Esophagus (tissue), 2 donors: Measurements from ENCODE around the gene PSKH1. TPM values are rescaled to one million over a fixed set of nuclear protein-coding genes. Genes with fewer than 3 reads are reported as not detected.

Experiments
- H3K27ac ChIP-seq, 2 donors: one replicate each; pipeline ENCODE4 v1.5.1; 2013; ENCODE audit warnings: low read depth in 2 of 2, mild to moderate bottlenecking in 2 of 2, inconsistent platforms in 1 of 2, low read length in 1 of 2, moderate library complexity in 1 of 2
- H3K27me3 ChIP-seq, 2 donors: one replicate each; pipeline ENCODE4 v1.6.1; 2013; ENCODE audit warnings: low read length in 2 of 2, control low read depth in 1 of 2, mild to moderate bottlenecking in 1 of 2; ENCODE audit not compliant: insufficient read depth in 2 of 2, control insufficient read depth in 1 of 2
- H3K36me3 ChIP-seq, 2 donors: one replicate each; pipeline ENCODE4 v1.6.1; 2013; ENCODE audit warnings: low read length in 1 of 2; ENCODE audit not compliant: control insufficient read depth in 2 of 2, insufficient read depth in 2 of 2
- H3K4me1 ChIP-seq, 2 donors: one replicate each; pipeline ENCODE4 v1.6.1; 2013; ENCODE audit warnings: low read length in 1 of 2; ENCODE audit not compliant: control insufficient read depth in 2 of 2, insufficient read depth in 2 of 2
- H3K4me3 ChIP-seq, 2 donors: one replicate each; pipeline ENCODE4 v1.5.1; 2013; ENCODE audit warnings: low read length in 2 of 2, mild to moderate bottlenecking in 2 of 2, low read depth in 1 of 2, moderate library complexity in 1 of 2
- H3K9me3 ChIP-seq, 2 donors: one replicate each; pipeline ENCODE4 v1.6.1; 2013; ENCODE audit warnings: mild to moderate bottlenecking in 2 of 2, low read depth in 1 of 2, low read length in 1 of 2, moderate library complexity in 1 of 2; ENCODE audit not compliant: control insufficient read depth in 2 of 2, insufficient read depth in 1 of 2
- WGBS, 2 donors: extraction: QIAGEN DNeasy Blood & Tissue Kit; methylation state at CpG; one replicate each; pipeline ENCODE4 v1.1.7; 2013; 5-methylcytosine and 5-hydroxymethylcytosine counted together
- polyA plus RNA-seq, 2 donors: library from polyadenylated mRNA; stranded (reverse); fragments of 200-250 nt; gene quantifications; one replicate each; pipeline ENCODE4 v1.2.3, GENCODE V29; 2013
- donor health status: healthy with polysubstance abuse.
- donor health status: Bipolar disorder and iron deficiency.

Gene PSKH1
- polyA plus RNA-seq, 2 donors: 12.5 to 13.7 TPM

GRCh38 chr16:67874372-67874771 lies 18.7 kb upstream of the PSKH1 start:
- Histone ChIP-seq H3K27ac (peak overlapping the region in 1 of 2 donors; percentile 59), H3K4me1 (peaks cover 5 to 11% of the 10 kb centered on the region in 2 donors), H3K9me3 (no peaks in the 10 kb centered on the region), H3K27me3 (no peaks in the 10 kb centered on the region), H3K4me3 (peak overlapping the region; percentile 78 to 91), H3K36me3 (peaks cover 9 to 46% of the 10 kb centered on the region in 2 donors)
- 58 to 59% methylated on average over 3 of the region's 3 CpGs for WGBS, 2 donors

- peaks cover 29 to 63% of the 10 kb centered on the region in 2 donors for H3K36me3 ChIP-seq
- WGBS, 2 donors: 94% methylated on average over 11 of the region's 11 CpGs
These were observed 16.0 kb upstream of the PSKH1 start for GRCh38 chr16:67877064-67877463.

GRCh38 chr16:67878232-67878631 lies 14.8 kb upstream of the PSKH1 start:
- Histone ChIP-seq H3K36me3 (peaks cover 40 to 74% of the 10 kb centered on the region in 2 donors), H3K4me3 (no peak overlapping the region), H3K9me3 (no peaks in the 10 kb centered on the region), H3K27ac (no peak overlapping the region), H3K27me3 (no peaks in the 10 kb centered on the region), H3K4me1 (peaks cover 5 to 7% of the 10 kb centered on the region in 2 donors)
- 89 to 90% methylated on average over 6 of the region's 6 CpGs for WGBS, 2 donors

More at GRCh38 chr16:67877064-67877463, 16.0 kb upstream of the PSKH1 start:
- H3K27ac ChIP-seq: no peak overlapping the region
- H3K9me3 ChIP-seq: no peaks in the 10 kb centered on the region
- no peaks in the 10 kb centered on the region for H3K27me3 ChIP-seq
- H3K4me3 ChIP-seq: no peak overlapping the region
- H3K4me1 ChIP-seq: peaks cover 5 to 10% of the 10 kb centered on the region in 2 donors

- peaks cover 41 to 78% of the 10 kb centered on the region in 2 donors for H3K36me3 ChIP-seq
- no peaks in the 10 kb centered on the region for H3K27me3 ChIP-seq
- H3K4me3 ChIP-seq: no peak overlapping the region
- H3K27ac ChIP-seq: no peak overlapping the region
- WGBS, 2 donors: 90 to 95% methylated on average over 9 of the region's 9 CpGs
- peaks cover 5 to 7% of the 10 kb centered on the region in 2 donors for H3K4me1 ChIP-seq
- no peaks in the 10 kb centered on the region for H3K9me3 ChIP-seq
These were observed 14.2 kb upstream of the PSKH1 start for GRCh38 chr16:67878846-67879245.

GRCh38 chr16:67879462-67879861 lies 13.6 kb upstream of the PSKH1 start:
- H3K9me3 ChIP-seq: no peaks in the 10 kb centered on the region

GRCh38 chr16:67879936-67880335 lies 13.1 kb upstream of the PSKH1 start:
- Histone ChIP-seq H3K27ac (no peak overlapping the region), H3K27me3 (no peaks in the 10 kb centered on the region), H3K36me3 (peaks cover 41 to 81% of the 10 kb centered on the region in 2 donors), H3K4me1 (peaks cover 2% of the 10 kb centered on the region in 2 donors), H3K4me3 (no peak overlapping the region), H3K9me3 (no peaks in the 10 kb centered on the region)
- 72 to 80% methylated on average over 3 to 5 of the region's 5 CpGs for WGBS, 2 donors

More at GRCh38 chr16:67879462-67879861, 13.6 kb upstream of the PSKH1 start:
- peaks cover 41 to 81% of the 10 kb centered on the region in 2 donors for H3K36me3 ChIP-seq
- no peak overlapping the region for H3K27ac ChIP-seq
- WGBS, 2 donors: 94% methylated on average over 12 of the region's 12 CpGs
- H3K4me3 ChIP-seq: no peak overlapping the region
- peaks cover 0 to 2% of the 10 kb centered on the region in 2 donors for H3K4me1 ChIP-seq
- H3K27me3 ChIP-seq: no peaks in the 10 kb centered on the region

- Histone ChIP-seq H3K36me3 (peaks cover 38 to 80% of the 10 kb centered on the region in 2 donors), H3K9me3 (no peaks in the 10 kb centered on the region), H3K27ac (no peak overlapping the region), H3K4me3 (no peak overlapping the region), H3K27me3 (no peaks in the 10 kb centered on the region), H3K4me1 (peaks cover 2% of the 10 kb centered on the region in 2 donors)
- 90 to 94% methylated on average over 13 of the region's 13 CpGs for WGBS, 2 donors
These were observed 12.5 kb upstream of the PSKH1 start for GRCh38 chr16:67880584-67880983.

GRCh38 chr16:67881621-67882161 lies 11.4 kb upstream of the PSKH1 start:
- Histone ChIP-seq H3K27me3 (no peaks in the 10 kb centered on the region), H3K9me3 (no peaks in the 10 kb centered on the region), H3K4me3 (no peak overlapping the region), H3K4me1 (peaks cover 2% of the 10 kb centered on the region in 2 donors), H3K36me3 (peaks cover 38 to 75% of the 10 kb centered on the region in 2 donors), H3K27ac (no peak overlapping the region)
- whole genome bisulfite sequencing, 2 donors: 91 to 92% methylated on average over 21 of the region's 21 CpGs

- H3K4me1 ChIP-seq: peaks cover 2% of the 10 kb centered on the region in 2 donors
- H3K36me3 ChIP-seq: peaks cover 38 to 67% of the 10 kb centered on the region in 2 donors
- H3K27me3 ChIP-seq: no peaks in the 10 kb centered on the region
- no peak overlapping the region for H3K4me3 ChIP-seq
- H3K27ac ChIP-seq: no peak overlapping the region
- no peaks in the 10 kb centered on the region for H3K9me3 ChIP-seq
- WGBS, 2 donors: 73 to 75% methylated on average over 17 to 18 of the region's 18 CpGs
These were observed 10.5 kb upstream of the PSKH1 start for GRCh38 chr16:67882374-67883145.
